IMR-90 (cell line): ENCODE measurements around the gene ASRGL1. TPM values are rescaled to one million over a fixed set of nuclear protein-coding genes. Genes with fewer than 3 reads are reported as not detected.

Source experiments
- ATAC-seq: fragments of 200-7000 bp; cut with Tn5 transposase; 2 replicates; pipeline ENCODE4 v1.9.1; 2020; ENCODE audit warnings: low read depth, mild to moderate bottlenecking, moderate library complexity
- BruUV-seq: library from RNA; stranded (reverse); fragments of 400-500 nt; replicated peaks from 2 replicates; lab custom pipeline; 2021; lab: Mats Ljungman, UMichigan
- CTCF ChIA-PET: fragments of 300-600 bp; formaldehyde crosslinking; extraction: SDS; loops from one replicate; lab custom pipeline; 2021; ENCODE audit warnings: antibody characterized with exemption; lab: Yijun Ruan, JAX
- POLR2A ChIA-PET: fragments of 300-600 bp; sonication (Branson Sonifier 250); formaldehyde crosslinking; loops from one replicate; lab custom pipeline; 2022; ENCODE audit warnings: antibody characterized with exemption; ENCODE audit not compliant: unreplicated experiment; lab: Charles Lee
- DNase-seq: peaks from one replicate; pipeline ENCODE4 v3.0.0; 2013
- H2AFZ ChIP-seq: replicated peaks from 2 replicates; pipeline ENCODE3; 2013; ENCODE audit warnings: low read length, mild to moderate bottlenecking; ENCODE audit not compliant: poor library complexity
- H2AK5ac ChIP-seq: 2 replicates; pipeline ENCODE4 v1.6.1; 2013; ENCODE audit warnings: low read depth, low read length, inconsistent platforms
- H2AK9ac ChIP-seq: replicated peaks from 2 replicates; pipeline ENCODE3; 2013; ENCODE audit warnings: mild to moderate bottlenecking, low read depth, low read length, moderate library complexity; ENCODE audit not compliant: poor library complexity
- H2BK120ac ChIP-seq: 2 replicates; pipeline ENCODE4 v1.6.1; 2013; ENCODE audit warnings: low read depth, low read length, inconsistent platforms
- H2BK15ac ChIP-seq: 3 replicates; pipeline ENCODE4 v1.6.1; 2013; ENCODE audit warnings: low read depth, low read length, inconsistent platforms
- H2BK20ac ChIP-seq: 2 replicates; pipeline ENCODE4 v1.6.1; 2013; ENCODE audit warnings: low read depth, mild to moderate bottlenecking, inconsistent platforms, low read length, moderate library complexity
- H2BK5ac ChIP-seq: 2 replicates; pipeline ENCODE4 v1.6.1; 2013; ENCODE audit warnings: mild to moderate bottlenecking, low read depth, low read length, inconsistent platforms; ENCODE audit not compliant: poor library complexity, severe bottlenecking
- H3K14ac ChIP-seq: replicated peaks from 2 replicates; pipeline ENCODE4 v1.6.1; 2013; ENCODE audit warnings: low read depth, low read length, inconsistent platforms
- H3K18ac ChIP-seq: 2 replicates; pipeline ENCODE4 v1.6.1; 2013; ENCODE audit warnings: low read depth, low read length, control low read depth
- H3K23ac ChIP-seq: 2 replicates; pipeline ENCODE4 v1.6.1; 2013; ENCODE audit warnings: low read depth, low read length, inconsistent platforms
- H3K27ac ChIP-seq: 2 replicates; pipeline ENCODE4 v1.5.1; 2013; ENCODE audit warnings: mild to moderate bottlenecking, control low read depth, low read length; ENCODE audit not compliant: insufficient read depth
- H3K27me3 ChIP-seq: 2 replicates; pipeline ENCODE4 v1.6.1; 2013; ENCODE audit warnings: low read length; ENCODE audit not compliant: control insufficient read depth, insufficient read depth
- H3K36me3 ChIP-seq: 2 replicates; pipeline ENCODE4 v1.6.1; 2013; ENCODE audit warnings: low read length, mixed read lengths; ENCODE audit not compliant: control insufficient read depth, insufficient read depth
- H3K4ac ChIP-seq: 2 replicates; pipeline ENCODE4 v1.6.1; 2013; ENCODE audit warnings: low read depth, low read length, inconsistent platforms
- H3K4me1 ChIP-seq: 2 replicates; pipeline ENCODE4 v1.6.1; 2013; ENCODE audit warnings: low read length, mixed read lengths; ENCODE audit not compliant: control insufficient read depth, insufficient read depth
- H3K4me2 ChIP-seq: 2 replicates; pipeline ENCODE4 v1.6.1; 2013; ENCODE audit warnings: low read depth, mild to moderate bottlenecking, control low read depth, low read length, moderate library complexity
- H3K4me3 ChIP-seq: 2 replicates; pipeline ENCODE4 v1.5.1; 2013; ENCODE audit warnings: low read depth, mild to moderate bottlenecking, control low read depth, low read length, moderate library complexity; ENCODE audit not compliant: insufficient read depth
- H3K56ac ChIP-seq: 2 replicates; pipeline ENCODE4 v1.6.1; 2013; ENCODE audit warnings: low read length, inconsistent platforms; ENCODE audit not compliant: insufficient read depth; ENCODE audit errors: extremely low read depth
- H3K79me1 ChIP-seq, 2 experiments: 2 replicates each; pipeline ENCODE4 v1.6.1; 2013; ENCODE audit warnings: low read length in 2 of 2, inconsistent platforms in 1 of 2, low read depth in 1 of 2
- H3K9ac ChIP-seq: 2 replicates; pipeline ENCODE4 v1.6.1; 2013; ENCODE audit warnings: low read depth, low read length, control low read depth
- H3K9me1 ChIP-seq: 2 replicates; pipeline ENCODE4 v1.6.1; 2013; ENCODE audit warnings: low read length, inconsistent platforms; ENCODE audit not compliant: insufficient read depth
- H3K9me3 ChIP-seq: 2 replicates; pipeline ENCODE4 v1.6.1; 2013; ENCODE audit warnings: low read length; ENCODE audit not compliant: control insufficient read depth, insufficient read depth
- H4K20me1 ChIP-seq: 2 replicates; pipeline ENCODE4 v1.6.1; 2013; ENCODE audit warnings: low read length, inconsistent platforms; ENCODE audit not compliant: insufficient read depth
- H4K5ac ChIP-seq: 2 replicates; pipeline ENCODE4 v1.6.1; 2013; ENCODE audit warnings: mild to moderate bottlenecking, low read depth, low read length, control low read depth
- H4K8ac ChIP-seq, 2 experiments: 2 replicates each; pipeline ENCODE4 v1.6.1; 2013; ENCODE audit warnings: low read depth in 2 of 2, low read length in 2 of 2, control low read depth in 1 of 2, inconsistent platforms in 1 of 2
- H4K91ac ChIP-seq: 2 replicates; pipeline ENCODE4 v1.6.1; 2013; ENCODE audit warnings: low read depth, low read length, inconsistent platforms; ENCODE audit not compliant: insufficient read depth
- POLR2A ChIP-seq: IDR thresholded peaks from 2 replicates; pipeline ENCODE4 v1.6.1; 2012; ENCODE audit warnings: mild to moderate bottlenecking, low read depth, low read length
- WGBS, 2 experiments: methylation state at CpG; one replicate each; pipeline versions ENCODE4 v1.1.5 to v1.1.7; 2013; ENCODE audit warnings: missing lambda C conversion rate in 2 of 2; ENCODE audit not compliant: insufficient read length in 1 of 2; ENCODE audit errors: extremely low coverage in 2 of 2; 5-methylcytosine and 5-hydroxymethylcytosine counted together
- dilution Hi-C: fragments of 300-500 bp; cut with HindIII; formaldehyde crosslinking; loops from one replicate; pipeline ENCODE4 v1.14.3; 2018; ENCODE audit warnings: low sequenced_read_pairs; ENCODE audit not compliant: unreplicated experiment
- in situ Hi-C: fragments of 300-500 bp; cut with MboI; formaldehyde crosslinking; loops from 3 replicates; pipeline ENCODE4 v1.14.3; 2019; ENCODE audit warnings: low sequenced_read_pairs, inconsistent platforms, mixed read lengths
- intact Hi-C: fragments of 100-400 bp; cut with micrococcal nuclease; formaldehyde crosslinking; loops from 2 replicates; pipeline ENCODE4 v1.10.0; 2022
- polyA plus RNA-seq, 3 experiments: library from polyadenylated mRNA; depleted of rRNA; stranded (reverse); fragments of >200 nt; gene quantifications; 2 replicates each; pipeline ENCODE4 v1.2.3, GENCODE V29; 2012; ENCODE audit warnings: low replicate concordance in 1 of 3
- total RNA-seq: library from RNA; depleted of rRNA; stranded (reverse); fragments of >200 nt; gene quantifications from 2 replicates; pipeline ENCODE4 v1.2.3, GENCODE V29; 2012
- TF ChIP-seq, protein P1 (sequence below): fragments of 150-350 bp; IDR thresholded peaks from 2 replicates; pipeline ENCODE4 v1.6.1; 2017; ENCODE audit warnings: mild to moderate bottlenecking, antibody characterized with exemption, low read length, low read depth

The ASRGL1 gene
- total and polyA plus RNA-seq, 2 of the 4 experiments (the other 2 are of a cell fraction) = 0.72 TPM; not detected in 1

DNA sequence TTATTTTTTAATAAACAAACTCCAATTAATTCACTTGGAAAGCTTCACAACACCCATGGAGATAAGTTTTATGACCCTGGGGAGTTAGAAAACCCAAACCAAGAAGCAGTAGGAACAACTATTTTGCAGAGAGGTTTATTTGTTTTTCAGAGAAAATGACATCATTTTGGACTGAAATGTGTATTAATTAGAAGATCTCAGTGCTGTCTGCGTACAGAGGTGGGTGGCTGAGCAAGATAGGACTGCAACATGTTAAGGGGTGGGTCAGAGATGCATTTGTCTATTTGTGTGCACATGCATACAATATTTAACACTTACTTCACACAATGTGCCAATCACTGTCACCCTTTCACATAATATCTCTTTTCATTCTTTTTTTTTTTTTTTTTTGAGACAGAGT is 82.7 kb downstream of the ASRGL1 start:
- peak; percentile 25 for ATAC-seq
- Histone ChIP-seq H2AK5ac (no peak overlapping the region), H4K8ac (no peak overlapping the region), H3K9ac (no peak overlapping the region), H3K27ac (no peak overlapping the region; the same call in 1 of the 2 replicates), H3K4me1 (peaks cover 7% of the 10 kb centered on the region), H3K18ac (no peak overlapping the region; the same call in 1 of the 2 replicates), H3K36me3 (no peaks in the 10 kb centered on the region), H3K56ac (no peak overlapping the region), H2BK5ac (peak overlapping the region; percentile 3), H2AK9ac (no peak overlapping the region), H2BK120ac (no peak overlapping the region), H3K27me3 (no peaks in the 10 kb centered on the region), H3K4me3 (no peak overlapping the region), H2BK15ac (no peak overlapping the region), H3K23ac (0 out of 2 replicates have a peak overlapping the region, but pooled peaks have one; percentile 64), H4K91ac (no peak overlapping the region), H3K4ac (no peak overlapping the region), H4K5ac (no peak overlapping the region; the same call in 1 of the 2 replicates), H4K20me1 (no peaks in the 10 kb centered on the region), H3K9me1 (no peaks in the 10 kb centered on the region), H2BK20ac (no peak overlapping the region), H3K14ac (no peak overlapping the region), H3K4me2 (peak overlapping the region; percentile 86), H3K9me3 (no peaks in the 10 kb centered on the region), H2AFZ (no peak overlapping the region), H3K79me1 (no peaks in the 10 kb centered on the region; a peak in 1 of 4 replicates)
- dilution Hi-C loops (no loop called here), intact Hi-C loops (no loop called here), in situ Hi-C loops (loop anchor here (5.0 kb wide), 1 partner anchor 132 kb away; no protein-coding TSS in a partner anchor)
- WGBS, 2 experiments = no CpG with 5 or more reads among the region's 1 CpG
- ChIA-PET POLR2A (no interaction called here), CTCF (interaction anchor here (1.9 to 2.2 kb wide), 2 partner anchors 123 to 141 kb away, joined by 7 to 8 read pairs; no protein-coding TSS in a partner anchor)
- no TSS peak for BruUV-seq
- TF ChIP-seq, protein P1, sequence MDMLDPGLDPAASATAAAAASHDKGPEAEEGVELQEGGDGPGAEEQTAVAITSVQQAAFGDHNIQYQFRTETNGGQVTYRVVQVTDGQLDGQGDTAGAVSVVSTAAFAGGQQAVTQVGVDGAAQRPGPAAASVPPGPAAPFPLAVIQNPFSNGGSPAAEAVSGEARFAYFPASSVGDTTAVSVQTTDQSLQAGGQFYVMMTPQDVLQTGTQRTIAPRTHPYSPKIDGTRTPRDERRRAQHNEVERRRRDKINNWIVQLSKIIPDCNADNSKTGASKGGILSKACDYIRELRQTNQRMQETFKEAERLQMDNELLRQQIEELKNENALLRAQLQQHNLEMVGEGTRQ = no peak
- no peak for TF ChIP-seq POLR2A
- DNase-seq = no peak
